ENCODE results near the gene EPHA5.

The EPHA5 gene

GRCh38 chr4:65670331-65671031, at the start of gene EPHA5:
Gene EPHA5, minus strand, starts transcription at chr4:65670489. Its CDS starts 747 bp downstream, at chr4:65669742.
- DNase-seq (no peak), ATAC-seq (no peak)

DNA sequence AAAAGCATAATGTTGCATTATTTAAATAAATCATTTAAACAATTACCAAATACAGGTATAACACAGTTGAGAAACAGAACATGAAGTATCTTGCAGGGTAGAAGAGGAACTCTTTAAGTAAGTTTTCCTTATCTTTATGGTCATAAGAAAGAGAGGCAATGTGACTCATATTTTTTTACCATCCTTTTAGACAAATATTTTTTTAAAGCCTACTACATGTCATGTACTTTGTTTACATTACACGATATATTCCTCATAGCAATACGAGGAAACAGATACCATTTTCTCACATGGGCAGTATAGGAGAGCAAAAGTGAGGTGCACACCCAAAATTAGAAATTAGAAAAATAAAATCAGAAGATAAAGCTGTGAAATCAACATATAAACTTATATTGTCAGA, 49.3 kb upstream of the EPHA5 start:
- no peak for DNase-seq
- ATAC-seq: no peak

DNA sequence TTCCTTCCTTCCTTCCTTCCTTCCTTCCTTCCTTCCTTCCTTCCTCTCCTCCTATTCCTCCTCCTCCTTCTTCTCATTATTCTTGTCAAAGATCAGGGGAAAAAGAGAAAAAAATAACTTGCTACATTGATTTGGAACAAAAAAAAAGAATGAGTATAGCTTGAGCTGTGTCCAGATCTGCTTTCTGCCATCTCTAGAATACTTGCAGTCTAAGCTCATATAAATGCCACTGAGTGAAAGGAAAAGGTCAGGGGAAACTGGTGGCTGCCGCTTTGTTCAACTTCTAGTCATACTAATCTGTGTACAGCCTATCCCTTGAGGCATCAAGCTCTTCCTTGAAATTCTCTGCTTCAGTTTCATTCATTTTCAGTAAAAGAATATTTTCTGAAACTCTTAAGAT, 28.3 kb upstream of the EPHA5 start:
- no peak for ATAC-seq
- DNase-seq: no peak

- no peak for ATAC-seq
- no peak for DNase-seq
Measured at GRCh38 chr4:65696436-65696835, 26.1 kb upstream of the EPHA5 start.

DNA sequence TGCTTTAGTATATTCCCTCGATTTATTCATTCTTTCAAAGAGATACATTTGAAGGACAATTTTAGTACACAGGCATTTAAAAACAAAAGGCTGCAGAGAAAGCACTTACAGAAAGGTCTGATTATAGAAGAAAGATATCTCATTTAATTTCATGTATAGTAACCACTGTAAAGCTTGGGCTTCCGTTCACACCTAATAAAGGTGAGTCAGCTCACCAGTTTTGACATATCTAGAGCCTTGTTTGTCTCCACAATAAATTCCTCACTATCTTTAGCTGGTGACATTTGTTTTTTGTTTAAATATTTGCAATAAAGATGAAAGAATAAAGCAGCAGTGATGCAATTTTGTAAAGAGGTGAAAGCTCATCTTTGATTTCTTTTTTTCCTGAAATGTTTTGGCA, 1.1 kb upstream of the EPHA5 start:
- no peak for ATAC-seq

GRCh38 chr4:65670020-65670330, 314 bp downstream of the EPHA5 start:
- DNase-seq (no peak), ATAC-seq (no peak)

More for the DNA sequence above, 1.1 kb upstream of the EPHA5 start:
- no peak for DNase-seq

DNA sequence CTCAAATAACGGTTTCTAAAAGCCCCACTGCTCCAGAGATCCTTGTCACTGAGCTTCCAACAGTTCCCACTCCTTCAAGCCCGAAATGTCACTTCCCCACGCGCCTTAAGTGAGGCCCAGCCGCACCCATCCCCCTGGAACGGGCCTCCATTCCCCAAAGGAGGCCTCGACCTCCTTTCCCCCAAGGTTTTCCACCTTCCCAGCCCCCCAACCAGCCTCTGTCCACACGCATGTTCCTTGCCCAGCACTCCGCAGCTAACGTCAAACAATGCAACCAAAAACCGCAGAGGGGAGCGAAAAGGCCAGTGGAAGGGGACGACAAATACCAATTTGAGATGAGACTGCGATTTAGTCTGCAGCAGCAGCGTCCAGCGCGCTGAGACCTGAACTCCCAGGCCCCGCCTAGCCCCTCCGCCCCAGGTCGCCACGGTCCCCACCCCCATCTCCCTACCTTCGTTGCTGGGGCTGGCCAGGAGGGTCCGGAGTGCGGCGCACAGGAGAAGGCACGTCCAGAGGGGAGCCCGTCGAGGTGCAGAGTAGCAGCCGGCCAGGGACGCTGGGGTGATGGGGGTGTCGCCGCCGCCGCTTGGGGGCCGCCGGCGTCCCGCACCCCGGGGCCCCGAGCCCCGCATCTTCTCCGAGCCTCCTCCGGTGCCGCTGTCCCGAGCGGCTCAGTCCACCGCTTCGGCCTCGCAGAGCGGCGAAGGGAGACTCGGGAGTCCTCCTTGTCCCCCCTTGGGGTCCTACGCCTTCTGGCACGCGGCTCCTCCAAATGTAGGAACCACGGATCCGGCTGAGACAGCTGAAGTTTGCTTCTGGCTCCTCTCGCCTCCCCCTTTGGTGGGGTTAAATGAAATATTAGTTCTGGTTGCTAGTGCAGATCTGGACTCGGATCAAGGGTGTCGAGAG, 924 bp downstream of the EPHA5 start:
- DNase-seq: no peak
- ATAC-seq: no peak

- DNase-seq (no peak), ATAC-seq (no peak)
Measured at GRCh38 chr4:65668201-65669089, 1.8 kb downstream of the EPHA5 start.

DNA sequence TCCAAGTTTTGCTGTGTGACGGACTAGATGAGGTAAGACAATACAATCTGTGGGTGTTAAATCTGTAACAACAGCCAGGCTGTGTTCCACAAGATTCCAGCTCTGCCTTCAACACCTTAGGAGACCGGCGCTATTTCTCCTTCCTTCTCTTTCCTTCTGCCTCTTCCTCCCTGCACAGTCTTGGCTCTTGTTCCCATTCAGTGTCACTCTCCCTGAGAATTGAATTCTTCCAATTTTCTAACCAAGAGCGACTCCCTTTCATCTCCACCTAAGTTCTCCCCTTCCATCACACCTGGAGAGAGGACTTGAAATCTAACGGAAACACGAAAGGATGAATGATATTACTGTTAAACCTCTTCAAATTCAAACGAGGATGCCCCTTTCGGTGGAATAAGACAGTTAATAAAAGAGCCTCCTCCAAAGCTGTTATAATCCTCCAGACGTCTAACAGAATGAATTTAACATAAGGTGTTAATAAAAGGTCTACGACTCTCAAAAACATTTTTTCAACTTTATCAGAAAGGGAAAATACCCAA, 2.7 kb downstream of the EPHA5 start:
- DNase-seq (no peak), ATAC-seq (no peak)

- ATAC-seq: no peak
- DNase-seq: no peak
Measured at GRCh38 chr4:65665771-65666523, 4.3 kb downstream of the EPHA5 start.

DNA sequence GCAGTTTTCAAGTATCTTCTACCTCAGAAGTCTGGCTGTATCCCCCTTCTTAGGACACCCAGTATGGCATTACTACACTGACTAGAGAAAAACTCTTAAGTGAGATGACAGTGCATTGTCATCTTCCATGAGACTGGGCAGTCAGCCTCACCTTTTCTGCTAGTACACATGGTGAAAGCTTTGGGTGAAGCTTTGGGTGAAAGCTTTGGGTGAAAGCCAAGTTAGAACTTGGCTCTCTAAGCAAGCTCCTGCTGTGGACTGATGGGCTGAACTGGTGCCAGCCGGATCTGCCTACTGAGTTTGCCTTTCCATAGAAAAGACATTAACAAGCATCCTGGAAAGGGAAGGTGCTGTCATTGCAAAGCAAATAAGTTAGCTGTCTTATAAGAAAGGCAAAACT, 8.8 kb downstream of the EPHA5 start:
- DNase-seq: no peak
- ATAC-seq: no peak

- DNase-seq: no peak
- no peak for ATAC-seq
Measured at GRCh38 chr4:65658117-65658516, 12.2 kb downstream of the EPHA5 start.

- DNase-seq: no peak
- no peak for ATAC-seq
Measured at GRCh38 chr4:65656008-65656407, 14.3 kb downstream of the EPHA5 start.

DNA sequence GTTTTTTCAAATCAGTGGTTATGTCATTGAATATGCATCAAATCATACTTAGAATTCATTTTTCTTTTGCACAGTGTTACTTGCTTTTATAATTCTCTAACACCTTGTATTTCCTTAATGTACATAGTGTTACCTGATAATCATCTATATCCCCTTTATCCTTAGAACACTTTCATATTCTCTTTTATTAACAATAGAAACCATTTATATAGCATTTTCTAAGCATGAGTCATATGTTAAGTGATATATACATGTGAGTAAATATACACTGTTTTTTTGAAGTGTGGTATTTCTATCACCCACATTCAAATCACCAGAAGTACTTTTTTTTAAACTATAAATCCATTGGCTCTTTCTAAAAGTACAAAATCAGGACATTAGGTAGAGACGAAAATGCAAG, 15.3 kb downstream of the EPHA5 start:
- DNase-seq (no peak), ATAC-seq (no peak)

DNA sequence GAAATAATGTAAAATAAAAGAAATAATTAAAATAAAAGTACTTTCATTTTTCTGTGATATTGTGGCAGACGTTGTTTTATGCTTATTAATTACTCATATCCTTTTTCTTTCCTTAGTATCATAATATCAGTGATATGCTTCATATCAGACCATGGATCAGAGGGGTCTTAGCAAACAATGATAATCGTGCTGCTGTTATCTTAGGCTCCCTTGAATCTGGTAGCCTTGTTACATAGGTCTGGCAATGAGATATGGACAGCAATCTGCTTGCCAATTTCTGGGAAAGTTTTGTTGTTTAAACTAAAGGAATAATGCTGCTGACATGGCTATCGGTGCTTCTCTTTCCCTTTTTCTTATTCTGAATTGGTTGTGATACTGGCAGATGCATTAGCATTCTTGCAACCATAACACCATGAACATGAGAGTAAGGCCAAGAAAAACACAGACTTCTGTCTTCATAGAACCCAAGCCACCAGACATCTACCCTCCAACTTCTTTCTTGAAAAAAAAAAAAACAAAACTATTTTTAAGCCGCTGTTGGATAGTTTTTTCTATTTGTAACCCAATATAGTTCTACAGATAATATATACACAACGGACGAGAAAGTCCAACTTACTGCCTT, 16.4 kb downstream of the EPHA5 start:
- ATAC-seq (no peak), DNase-seq (no peak)

- no peak for DNase-seq
- ATAC-seq: no peak
Measured at GRCh38 chr4:65651751-65652150, 18.5 kb downstream of the EPHA5 start.

- no peak for DNase-seq
- ATAC-seq: no peak
Measured at GRCh38 chr4:65651031-65651430, 19.3 kb downstream of the EPHA5 start.

DNA sequence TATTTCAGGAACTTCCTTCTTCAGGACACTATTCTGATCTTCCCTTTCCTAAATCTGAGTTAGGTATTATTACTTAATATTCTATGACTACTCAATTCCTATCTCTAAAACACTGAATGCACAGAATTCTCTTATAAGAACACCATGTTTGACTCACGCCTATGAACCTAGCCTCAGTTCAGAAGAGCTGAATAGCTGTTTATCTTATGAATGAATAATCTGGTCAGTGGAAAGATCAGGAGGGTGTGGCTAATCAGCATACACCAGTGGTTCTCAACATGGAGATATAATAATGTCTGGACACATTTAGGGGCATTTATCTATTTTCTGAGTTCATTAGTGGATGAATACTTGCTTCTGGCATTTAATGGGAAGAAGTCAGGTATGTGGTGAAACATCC, 24.2 kb downstream of the EPHA5 start:
- DNase-seq (no peak), ATAC-seq (no peak)

- no peak for ATAC-seq
- no peak for DNase-seq
Measured at GRCh38 chr4:65645185-65645584, 25.1 kb downstream of the EPHA5 start.

DNA sequence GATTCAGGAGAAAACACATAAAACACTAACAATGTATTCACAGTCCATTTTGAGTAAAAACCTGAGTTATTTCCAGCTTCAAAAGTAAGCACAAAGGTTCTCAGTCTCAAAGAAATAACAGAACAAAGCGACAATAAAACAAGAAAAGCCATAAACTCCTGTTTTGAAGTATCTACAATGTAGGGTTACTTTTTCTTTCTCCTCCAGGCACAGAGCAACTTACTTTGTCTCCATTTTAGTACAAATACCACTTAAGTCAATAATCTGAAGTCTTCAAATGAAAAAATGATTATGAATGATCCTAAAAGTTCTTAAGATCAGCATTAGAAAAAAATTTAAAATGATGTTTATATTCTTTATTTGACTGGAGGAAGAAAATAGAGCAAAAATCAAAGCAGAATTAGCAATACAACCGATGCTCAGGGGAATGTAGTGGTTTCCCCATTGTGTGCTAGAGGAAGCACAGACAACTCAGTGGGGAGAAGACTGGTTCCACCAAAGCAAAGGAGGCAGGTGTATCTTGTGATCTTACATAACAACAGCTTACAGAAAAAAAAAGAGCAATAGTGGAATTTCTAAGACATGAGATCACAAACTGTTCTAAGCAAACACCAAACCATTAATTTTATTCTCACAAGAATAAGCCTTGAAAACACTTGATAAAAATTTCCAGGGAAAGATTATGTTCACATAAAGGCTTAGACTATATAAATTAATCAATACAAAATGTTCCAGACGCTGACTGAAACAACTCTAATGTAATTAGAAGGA, 35.1 kb downstream of the EPHA5 start:
- DNase-seq (no peak), ATAC-seq (no peak)
